Mucosa of stomach (tissue), 1 donor: Measurements from ENCODE around the gene TEKT1.
"Not testable (repeated sequence)": the region's sequence is repeated elsewhere in the genome, so short reads cannot be mapped to it uniquely, and the experiment has no call there.

Source experiments
- H3K27me3 ChIP-seq: one replicate; pipeline ENCODE4 v1.7.0; 2013; ENCODE audit warnings: mild to moderate bottlenecking, low read length; ENCODE audit not compliant: control insufficient read depth, insufficient read depth
- H3K36me3 ChIP-seq: one replicate; pipeline ENCODE4 v1.7.0; 2013; ENCODE audit warnings: low read length; ENCODE audit not compliant: control insufficient read depth, insufficient read depth
- H3K4me1 ChIP-seq: one replicate; pipeline ENCODE4 v1.7.0; 2013; ENCODE audit warnings: mild to moderate bottlenecking, low read length; ENCODE audit not compliant: control insufficient read depth, insufficient read depth
- H3K4me3 ChIP-seq: one replicate; pipeline ENCODE4 v1.7.0; 2013; ENCODE audit warnings: low read length
- H3K9ac ChIP-seq: one replicate; pipeline ENCODE4 v1.7.0; 2013; ENCODE audit warnings: mild to moderate bottlenecking, low read length, moderate library complexity
- H3K9me3 ChIP-seq: one replicate; pipeline ENCODE4 v1.7.0; 2013; ENCODE audit warnings: mild to moderate bottlenecking, low read length, moderate library complexity; ENCODE audit not compliant: control insufficient read depth
- donor health status: Pancreatic carcinoma.

Gene TEKT1

GRCh38 chr17:6831661-6832263 lies at the start of gene TEKT1:
TSS of gene TEKT1 (minus strand) at chr17:6831729. CDS start at chr17:6830376, 1,353 bp downstream.
- H3K4me1 ChIP-seq: peaks cover 10% of the 10 kb centered on the region
- no peak within 1 kb of the TSS for H3K9ac ChIP-seq
- H3K36me3 ChIP-seq: no peaks in the 10 kb centered on the region
- H3K9me3 ChIP-seq: no peaks in the 10 kb centered on the region
- no peak within 1 kb of the TSS for H3K4me3 ChIP-seq
- peaks cover 33% of the 10 kb centered on the region for H3K27me3 ChIP-seq

- H3K4me1 ChIP-seq, H3K9me3 ChIP-seq, H3K27me3 ChIP-seq: not testable (repeated sequence)
Measured at GRCh38 chr17:6879221-6879975, 47.9 kb upstream of the TEKT1 start.

GRCh38 chr17:6875276-6875675 lies 43.7 kb upstream of the TEKT1 start:
- not testable (repeated sequence) for H3K9me3 ChIP-seq, H3K4me1 ChIP-seq, H3K9ac ChIP-seq, H3K27me3 ChIP-seq, H3K4me3 ChIP-seq, H3K36me3 ChIP-seq

More at GRCh38 chr17:6879221-6879975, 47.9 kb upstream of the TEKT1 start:
- not testable (repeated sequence) for H3K9ac ChIP-seq, H3K36me3 ChIP-seq, H3K4me3 ChIP-seq

- peaks cover 3% of the 10 kb centered on the region for H3K4me1 ChIP-seq
- H3K27me3 ChIP-seq: no peaks in the 10 kb centered on the region
- H3K36me3 ChIP-seq: no peaks in the 10 kb centered on the region
- H3K9ac ChIP-seq: no peak overlapping the region
- H3K9me3 ChIP-seq: no peaks in the 10 kb centered on the region
- no peak overlapping the region for H3K4me3 ChIP-seq
Measured at GRCh38 chr17:6872936-6873335, 41.4 kb upstream of the TEKT1 start.

GRCh38 chr17:6870841-6871240 lies 39.3 kb upstream of the TEKT1 start:
- peaks cover 3% of the 10 kb centered on the region for H3K4me1 ChIP-seq
- no peaks in the 10 kb centered on the region for H3K27me3 ChIP-seq
- no peak overlapping the region for H3K4me3 ChIP-seq

GRCh38 chr17:6868582-6868981 lies 37.1 kb upstream of the TEKT1 start:
- Histone ChIP-seq H3K4me3 (no peak overlapping the region), H3K4me1 (peaks cover 3% of the 10 kb centered on the region), H3K9me3 (no peaks in the 10 kb centered on the region), H3K36me3 (no peaks in the 10 kb centered on the region), H3K27me3 (no peaks in the 10 kb centered on the region), H3K9ac (no peak overlapping the region)

More at GRCh38 chr17:6870841-6871240, 39.3 kb upstream of the TEKT1 start:
- Histone ChIP-seq H3K9ac (no peak overlapping the region), H3K36me3 (no peaks in the 10 kb centered on the region), H3K9me3 (no peaks in the 10 kb centered on the region)

GRCh38 chr17:6867849-6868248 lies 36.3 kb upstream of the TEKT1 start:
- peaks cover 3% of the 10 kb centered on the region for H3K4me1 ChIP-seq
- H3K27me3 ChIP-seq: no peaks in the 10 kb centered on the region
- H3K4me3 ChIP-seq: no peak overlapping the region
- H3K9me3 ChIP-seq: no peaks in the 10 kb centered on the region
- no peaks in the 10 kb centered on the region for H3K36me3 ChIP-seq
- no peak overlapping the region for H3K9ac ChIP-seq

- Histone ChIP-seq H3K9ac (no peak overlapping the region), H3K4me3 (no peak overlapping the region)
Measured at GRCh38 chr17:6862825-6863224, 31.3 kb upstream of the TEKT1 start.

GRCh38 chr17:6862122-6862521 lies 30.6 kb upstream of the TEKT1 start:
- no peaks in the 10 kb centered on the region for H3K4me1 ChIP-seq

More at GRCh38 chr17:6862825-6863224, 31.3 kb upstream of the TEKT1 start:
- Histone ChIP-seq H3K36me3 (no peaks in the 10 kb centered on the region), H3K9me3 (no peaks in the 10 kb centered on the region), H3K27me3 (no peaks in the 10 kb centered on the region), H3K4me1 (no peaks in the 10 kb centered on the region)

GRCh38 chr17:6857904-6858303 lies 26.4 kb upstream of the TEKT1 start:
- Histone ChIP-seq H3K9ac (no peak overlapping the region), H3K4me1 (no peaks in the 10 kb centered on the region), H3K9me3 (no peaks in the 10 kb centered on the region), H3K27me3 (no peaks in the 10 kb centered on the region), H3K36me3 (no peaks in the 10 kb centered on the region), H3K4me3 (no peak overlapping the region)

More at GRCh38 chr17:6862122-6862521, 30.6 kb upstream of the TEKT1 start:
- Histone ChIP-seq H3K27me3 (no peaks in the 10 kb centered on the region), H3K9ac (no peak overlapping the region), H3K4me3 (no peak overlapping the region), H3K36me3 (no peaks in the 10 kb centered on the region), H3K9me3 (no peaks in the 10 kb centered on the region)

GRCh38 chr17:6857336-6857735 lies 25.8 kb upstream of the TEKT1 start:
- Histone ChIP-seq H3K4me1 (no peaks in the 10 kb centered on the region), H3K9ac (no peak overlapping the region), H3K36me3 (no peaks in the 10 kb centered on the region), H3K9me3 (no peaks in the 10 kb centered on the region), H3K4me3 (no peak overlapping the region), H3K27me3 (no peaks in the 10 kb centered on the region)

GRCh38 chr17:6856051-6856450 lies 24.5 kb upstream of the TEKT1 start:
- H3K36me3 ChIP-seq: no peaks in the 10 kb centered on the region
- no peaks in the 10 kb centered on the region for H3K9me3 ChIP-seq
- H3K4me3 ChIP-seq: no peak overlapping the region
- H3K27me3 ChIP-seq: no peaks in the 10 kb centered on the region
- no peak overlapping the region for H3K9ac ChIP-seq
- H3K4me1 ChIP-seq: no peaks in the 10 kb centered on the region
